OCI-LY3 (cell line): ENCODE measurements around the gene TYR.
"Not testable (repeated sequence)": the region's sequence is repeated elsewhere in the genome, so short reads cannot be mapped to it uniquely, and the experiment has no call there.

Experiments
- CTCF ChIP-seq: fragments of 200-600, 300-600 bp; sonication (generic); IDR thresholded peaks from 2 replicates; pipeline ENCODE4 v1.5.1; 2014; ENCODE audit warnings: antibody characterized with exemption, low read length, low read depth
- EZH2phosphoT487 ChIP-seq: fragments of 200-600 bp; shearing (Covaris generic); IDR thresholded peaks from 2 replicates; pipeline ENCODE4 v1.6.1; 2018; ENCODE audit warnings: antibody characterized with exemption, mixed run types, low read depth

- not testable (repeated sequence) for TF ChIP-seq CTCF, EZH2phosphoT487
Observed at GRCh38 chr11:89273220-89273619, 95.5 kb downstream of the TYR start.
